GM21390 (cell line): ENCODE results near the gene GPRC5D.

Experiments used
- ATAC-seq: cut with Tn5 transposase; IDR thresholded peaks from one replicate; pipeline ENCODE4 v1.9.1; 2021; ENCODE audit not compliant: unreplicated experiment

GPRC5D gene

DNA sequence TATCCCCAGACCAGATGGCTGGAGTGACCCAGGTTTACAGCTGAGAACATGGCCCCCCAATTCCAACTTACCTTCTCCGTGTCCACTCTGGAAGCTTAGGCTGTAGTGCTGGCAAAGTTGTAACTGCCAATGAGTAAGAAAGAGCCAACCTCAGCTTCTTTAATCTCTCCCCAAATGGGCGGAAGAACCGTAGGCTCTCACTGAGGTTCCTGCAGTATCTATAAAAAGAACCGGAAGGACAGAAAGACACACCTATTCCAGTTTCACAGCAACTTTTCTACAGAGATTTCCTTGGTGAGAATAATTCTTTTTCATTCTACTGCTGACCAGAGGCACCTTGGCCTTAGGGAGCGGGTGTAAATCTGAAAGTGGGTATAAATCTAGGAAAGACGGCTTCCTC, at the start of gene GPRC5D:
Gene GPRC5D (minus strand): TSS at position 135 of the 400 bp plus-strand sequence. CDS start 1,786 bp downstream, outside the sequence.
- no peak for ATAC-seq

GRCh38 chr12:13001775-13002040, 49.7 kb upstream of the GPRC5D start:
- ATAC-seq: no peak

GRCh38 chr12:13000925-13001774, 49.2 kb upstream of the GPRC5D start:
- peak; percentile 31 for ATAC-seq

DNA sequence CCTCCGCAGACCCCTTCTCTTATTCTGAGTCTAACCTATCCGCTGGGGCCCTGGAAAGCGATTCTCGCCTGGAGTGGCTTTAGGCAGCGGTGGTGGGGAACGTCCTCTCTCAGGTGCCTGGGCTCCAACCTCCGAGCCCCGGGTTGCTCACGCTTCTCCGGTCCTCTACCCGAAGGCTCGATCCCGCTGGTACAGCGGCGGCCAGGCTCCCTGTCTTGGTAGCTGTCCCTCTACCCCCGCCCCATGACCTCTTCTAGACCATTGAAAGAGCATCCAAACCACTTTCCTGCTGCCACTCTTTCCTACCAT, 48.6 kb upstream of the GPRC5D start:
- peak; percentile 25 for ATAC-seq

DNA sequence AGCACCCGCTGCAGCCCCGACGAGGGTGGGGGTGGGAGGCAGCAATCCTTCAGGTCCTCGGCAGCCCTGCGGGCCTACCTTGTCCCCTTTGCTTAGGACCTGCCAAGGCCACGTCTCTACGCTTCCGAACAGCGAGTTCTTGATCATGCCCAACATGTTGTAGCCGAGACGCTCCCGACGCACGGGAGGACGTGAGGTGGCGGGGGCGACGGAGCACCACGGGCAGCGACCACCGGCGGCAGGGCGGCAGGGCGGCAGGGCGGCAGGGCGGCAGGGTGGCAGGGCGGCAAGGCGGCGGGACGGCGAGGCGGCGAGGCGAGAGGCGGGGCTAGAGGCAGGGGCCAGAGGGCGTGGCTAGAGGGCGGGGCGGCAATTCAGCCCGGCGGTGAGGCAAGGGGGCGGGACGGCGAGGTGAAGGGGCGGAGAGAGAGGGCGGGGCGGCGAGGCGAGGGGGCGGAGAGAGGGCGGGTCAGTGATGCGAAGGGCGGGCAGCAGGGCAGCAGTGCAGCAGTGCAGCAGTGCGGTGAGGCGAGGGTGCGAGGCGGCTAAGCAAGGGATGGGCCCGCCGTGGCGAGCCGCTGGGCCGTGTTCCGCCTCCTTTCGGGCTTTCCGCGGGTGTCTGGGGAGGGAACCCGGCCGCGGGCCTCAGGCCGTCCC, 48.1 kb upstream of the GPRC5D start, which contains the start of gene HEBP1:
Gene HEBP1 (minus strand): TSS at position 307 of the 657 bp plus-strand sequence. CDS start 151 bp downstream, at position 156.
- peak; percentile 82 for ATAC-seq

- ATAC-seq: peak; percentile 1
These were observed 47.4 kb upstream of the GPRC5D start for GRCh38 chr12:12999271-12999958.

DNA sequence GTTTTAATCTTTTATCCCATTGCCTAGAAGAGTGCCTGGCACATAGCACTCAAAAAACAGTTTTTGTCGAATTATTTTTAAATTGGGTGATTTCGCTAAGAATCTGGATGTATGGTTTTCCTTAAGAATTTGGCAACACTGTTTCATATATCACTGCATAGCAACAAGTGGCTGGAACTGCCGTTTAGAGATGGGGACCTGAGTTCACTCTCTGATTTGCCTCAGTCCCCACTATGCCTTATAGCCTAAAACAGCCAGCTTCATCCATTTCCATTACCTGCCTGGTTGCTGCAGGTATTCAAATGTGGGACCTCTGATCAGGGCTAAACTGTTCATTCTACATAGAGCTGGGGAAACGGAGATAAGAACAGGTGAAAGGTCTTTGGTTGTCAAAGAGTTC, 46.3 kb upstream of the GPRC5D start:
- ATAC-seq: no peak

- no peak for ATAC-seq
These were observed 45.8 kb upstream of the GPRC5D start for GRCh38 chr12:12997734-12998133.

- no peak for ATAC-seq
These were observed 45.2 kb upstream of the GPRC5D start for GRCh38 chr12:12997156-12997555.

GRCh38 chr12:12996209-12996608, 44.2 kb upstream of the GPRC5D start:
- no peak for ATAC-seq

- no peak for ATAC-seq
These were observed 43.1 kb upstream of the GPRC5D start for GRCh38 chr12:12995088-12995487.

- no peak for ATAC-seq
These were observed 41.4 kb upstream of the GPRC5D start for GRCh38 chr12:12993367-12993766.

DNA sequence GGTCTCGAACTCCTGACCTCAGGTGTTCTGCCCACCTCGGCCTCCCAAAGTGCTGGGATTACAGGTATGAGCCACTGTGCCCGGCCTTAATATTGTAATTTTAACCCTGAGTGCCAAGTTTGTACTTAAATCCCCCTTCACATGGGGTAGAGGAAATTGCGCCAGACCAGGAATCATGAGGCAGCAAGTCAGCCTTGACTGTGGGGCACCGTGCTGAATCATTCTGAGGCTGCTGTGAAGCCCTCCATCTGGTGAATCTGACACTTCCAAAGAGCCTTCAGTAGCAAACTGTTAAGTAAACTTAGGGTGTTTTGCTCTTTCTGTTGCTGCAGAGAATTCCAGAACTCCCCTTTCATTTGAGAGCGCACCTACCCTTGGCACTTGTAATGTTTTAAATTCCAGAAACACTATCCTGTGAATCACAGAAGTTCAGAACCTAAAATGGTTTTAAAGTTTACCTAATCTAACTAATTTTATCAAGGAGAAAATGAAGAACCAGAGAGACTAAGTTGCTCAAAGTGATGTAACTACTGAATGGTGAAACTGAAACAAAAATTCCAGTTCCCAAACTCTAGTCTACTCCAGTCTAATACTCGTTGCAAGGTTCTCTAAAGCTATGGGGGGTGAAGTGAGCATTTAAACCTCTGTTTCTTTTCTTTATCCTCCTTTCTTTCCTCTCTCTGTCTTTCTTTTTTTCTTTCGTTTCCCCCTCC, 40.6 kb upstream of the GPRC5D start:
- no peak for ATAC-seq

- no peak for ATAC-seq
These were observed 38.9 kb upstream of the GPRC5D start for GRCh38 chr12:12990700-12991468.

DNA sequence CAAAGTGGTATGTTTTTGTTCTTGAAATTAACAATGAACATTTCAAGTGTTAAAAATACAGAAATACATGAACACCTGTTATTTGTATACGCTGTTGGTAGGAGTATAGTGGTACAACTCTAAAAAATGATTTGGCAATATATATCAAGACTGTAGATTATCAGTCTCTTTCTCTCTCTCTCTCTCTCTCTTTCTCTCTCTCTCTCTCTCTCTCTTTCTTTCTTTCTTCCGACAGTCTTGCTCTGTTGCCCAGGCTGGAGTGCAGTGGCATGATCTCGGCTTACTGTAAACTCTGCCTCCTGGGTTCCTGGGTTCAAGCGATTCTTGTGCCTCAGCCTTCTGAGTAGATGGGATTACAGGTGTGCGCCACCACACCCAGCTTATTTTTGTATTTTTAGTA, 35.5 kb upstream of the GPRC5D start:
- no peak for ATAC-seq

DNA sequence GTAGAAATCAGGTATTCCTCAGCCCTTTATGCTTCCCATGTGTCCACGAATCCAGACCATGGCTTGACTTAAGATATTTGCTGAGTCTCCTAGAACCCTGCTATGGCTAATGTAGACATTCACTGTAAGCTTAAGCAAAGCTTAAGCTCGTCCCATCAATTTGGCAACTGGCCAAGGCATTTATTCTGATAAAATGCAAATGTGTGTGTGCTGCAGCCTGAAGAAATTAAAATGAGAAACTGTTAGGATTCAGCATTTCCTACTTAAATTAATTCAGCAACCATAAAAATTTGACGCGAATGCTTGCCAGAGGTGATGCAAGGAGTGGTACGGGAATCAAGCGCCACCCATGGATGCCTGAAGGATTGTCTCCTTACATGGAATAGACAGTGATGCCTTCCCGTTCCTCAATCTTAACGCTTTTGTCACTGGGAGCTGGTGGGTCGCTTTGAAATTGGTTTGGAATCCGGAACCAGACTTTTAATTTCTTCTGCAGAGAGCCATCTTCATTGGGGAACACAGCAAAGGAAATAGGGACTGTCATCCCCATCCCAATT, 34.9 kb upstream of the GPRC5D start:
- ATAC-seq: no peak

DNA sequence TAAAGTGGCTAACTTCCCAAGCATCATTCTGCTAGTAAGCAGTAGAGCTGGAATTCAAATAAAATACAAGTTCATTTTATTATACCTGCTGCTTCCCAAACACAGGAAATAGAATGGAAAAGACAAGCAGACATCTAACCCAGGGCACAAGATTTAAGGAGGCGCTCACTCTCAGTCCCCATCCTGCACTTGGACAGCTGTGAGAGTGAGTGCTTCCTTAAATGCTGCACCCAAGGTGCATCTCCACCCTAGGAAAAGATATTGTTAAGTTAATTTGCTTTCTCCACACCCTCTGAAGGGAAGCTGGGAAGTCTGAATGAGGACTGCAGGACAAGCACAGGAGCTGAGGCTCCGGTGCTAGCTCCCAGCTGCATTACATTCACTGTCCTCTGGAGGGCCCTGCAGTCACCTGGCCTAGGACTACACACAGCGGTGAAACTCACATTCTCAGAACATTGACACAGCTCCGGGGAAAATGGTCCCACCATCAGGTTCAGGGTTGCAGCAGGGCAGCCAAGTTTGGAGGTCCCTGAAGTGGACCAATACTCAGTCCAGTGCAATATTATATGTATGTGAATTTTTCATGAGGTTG, 33.9 kb upstream of the GPRC5D start:
- ATAC-seq: no peak

GRCh38 chr12:12984149-12984548, 32.2 kb upstream of the GPRC5D start:
- no peak for ATAC-seq

- no peak for ATAC-seq
These were observed 31.6 kb upstream of the GPRC5D start for GRCh38 chr12:12983420-12984035.

DNA sequence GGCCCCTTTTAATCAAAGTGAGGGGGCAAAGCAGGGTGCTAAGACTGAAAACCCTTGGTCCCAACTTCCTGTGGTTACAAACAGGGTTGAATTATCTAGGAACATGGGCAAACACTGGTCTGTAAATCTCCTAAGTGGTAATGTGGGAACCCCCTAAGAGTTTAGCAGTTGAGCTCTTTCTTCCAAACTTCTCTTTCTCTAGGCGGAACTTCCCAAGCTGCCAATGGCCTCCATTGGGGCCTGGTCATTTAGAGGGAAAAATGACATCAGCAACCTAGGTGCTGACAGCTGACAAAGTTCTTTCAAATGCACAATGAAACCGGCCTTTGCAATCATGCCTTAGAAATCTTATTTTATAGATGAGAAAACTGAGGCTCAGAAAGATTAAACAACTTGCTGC, 30.4 kb upstream of the GPRC5D start:
- ATAC-seq: no peak
